Muscle layer of colon (tissue), 2 donors: Measurements from ENCODE around the gene RIBC2.
"Not testable (repeated sequence)": the region's sequence is repeated elsewhere in the genome, so short reads cannot be mapped to it uniquely, and the experiment has no call there.

Experiments
- H3K27ac ChIP-seq: one replicate; pipeline ENCODE4 v1.7.0; 2013; ENCODE audit warnings: low read depth, mild to moderate bottlenecking, low read length, moderate library complexity
- H3K27me3 ChIP-seq, 2 donors: one replicate each; pipeline ENCODE4 v1.7.0; 2013; ENCODE audit warnings: low read length in 2 of 2, mild to moderate bottlenecking in 2 of 2; ENCODE audit not compliant: insufficient read depth in 2 of 2, control insufficient read depth in 1 of 2
- H3K36me3 ChIP-seq: one replicate; pipeline ENCODE4 v1.7.0; 2013; ENCODE audit warnings: mild to moderate bottlenecking, low read length; ENCODE audit not compliant: insufficient read depth
- H3K4me1 ChIP-seq: one replicate; pipeline ENCODE4 v1.7.0; 2013; ENCODE audit warnings: mild to moderate bottlenecking, low read length; ENCODE audit not compliant: insufficient read depth
- H3K4me3 ChIP-seq, 2 donors: one replicate each; pipeline ENCODE4 v1.7.0; 2013; ENCODE audit warnings: low read length in 2 of 2, low read depth in 1 of 2, mild to moderate bottlenecking in 1 of 2, moderate library complexity in 1 of 2
- H3K9ac ChIP-seq: one replicate; pipeline ENCODE4 v1.7.0; 2013; ENCODE audit warnings: low read length
- H3K9me3 ChIP-seq: one replicate; pipeline ENCODE4 v1.7.0; 2013; ENCODE audit warnings: mild to moderate bottlenecking, low read length
- donor health status: abdominal sarcoma.
- donor health status: Adenocarcinoma of cecum.

Gene RIBC2

DNA sequence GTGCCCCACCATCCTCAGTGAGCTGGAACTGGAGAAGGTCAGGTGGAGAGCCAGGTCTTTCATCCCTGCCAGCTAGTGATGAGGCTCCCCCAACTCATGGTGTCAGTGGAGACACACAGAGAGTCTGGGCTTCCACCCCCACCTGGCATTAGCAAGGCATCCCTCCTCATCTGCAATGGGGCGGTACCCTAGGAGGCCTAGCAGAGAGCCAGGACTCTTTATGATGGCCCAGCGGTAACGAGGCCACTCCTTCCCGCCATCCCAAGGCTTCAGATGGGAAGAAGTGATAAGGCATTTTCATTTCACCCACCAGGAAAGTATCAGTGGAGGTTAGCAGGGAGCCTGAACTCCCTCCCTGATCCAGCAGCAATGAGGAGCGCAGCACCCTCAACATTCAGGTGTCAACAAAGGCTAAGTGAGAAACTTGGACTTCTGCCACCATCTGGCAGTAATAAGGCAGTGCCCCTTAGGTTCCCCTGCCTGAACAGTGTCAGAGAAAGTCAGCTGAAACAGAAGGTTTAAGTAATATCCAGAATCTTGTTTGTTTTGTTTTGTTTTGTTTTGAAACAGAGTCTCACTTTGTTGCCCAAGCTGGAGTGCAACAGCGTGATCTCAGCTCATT lies 48.7 kb downstream of the RIBC2 start:
- Histone ChIP-seq H3K27ac (no peak overlapping the region), H3K9ac (no peak overlapping the region), H3K4me3 (no peak overlapping the region), H3K4me1 (peaks cover 9% of the 10 kb centered on the region), H3K9me3 (no peaks in the 10 kb centered on the region), H3K27me3 (no peaks in the 10 kb centered on the region), H3K36me3 (no peaks in the 10 kb centered on the region)

DNA sequence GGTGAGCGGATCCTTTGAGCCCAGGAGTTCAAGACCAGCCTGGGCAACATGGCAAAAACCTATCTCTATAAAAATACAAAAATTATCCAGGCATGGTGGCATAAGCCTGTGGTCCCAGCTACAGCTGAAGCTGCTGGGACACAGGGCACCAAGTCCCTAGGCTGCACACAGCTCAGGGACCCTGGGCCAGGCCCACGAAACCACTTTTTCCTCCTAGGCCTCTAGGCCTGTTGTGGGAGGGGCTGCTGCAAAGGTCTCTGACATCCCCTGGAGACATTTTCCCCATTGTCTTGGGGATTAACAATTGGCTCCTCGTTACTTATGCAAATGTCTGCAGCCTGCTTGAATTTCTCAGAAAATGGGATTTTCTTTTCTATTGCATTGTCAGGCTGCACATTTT lies 50.2 kb downstream of the RIBC2 start:
- H3K9me3 ChIP-seq, H3K27me3 ChIP-seq, H3K4me1 ChIP-seq, H3K9ac ChIP-seq, H3K27ac ChIP-seq, H3K36me3 ChIP-seq, H3K4me3 ChIP-seq: not testable (repeated sequence)

DNA sequence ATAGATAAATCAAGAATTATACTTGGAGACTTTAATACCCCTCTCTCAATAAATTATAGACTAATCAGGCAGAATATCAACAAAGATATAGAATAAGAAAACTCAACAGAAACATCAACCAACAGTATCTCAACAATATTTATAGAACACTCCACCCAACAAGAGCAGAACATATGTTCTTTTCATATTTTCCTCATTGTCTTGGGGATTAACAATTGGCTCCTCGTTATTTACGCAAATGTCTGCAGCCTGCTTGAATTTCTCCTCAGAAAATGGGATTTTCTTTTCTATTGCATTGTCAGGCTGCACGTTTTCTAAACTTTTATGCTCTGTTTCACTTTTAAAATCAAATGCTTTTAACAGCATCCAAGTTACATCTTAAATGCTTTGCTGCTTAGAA lies 52.1 kb downstream of the RIBC2 start:
- no peak overlapping the region for H3K4me3 ChIP-seq
- H3K9ac ChIP-seq: no peak overlapping the region
- H3K9me3 ChIP-seq: no peaks in the 10 kb centered on the region
- no peaks in the 10 kb centered on the region for H3K27me3 ChIP-seq
- no peaks in the 10 kb centered on the region for H3K36me3 ChIP-seq
- peaks cover 2% of the 10 kb centered on the region for H3K4me1 ChIP-seq
- H3K27ac ChIP-seq: no peak overlapping the region

DNA sequence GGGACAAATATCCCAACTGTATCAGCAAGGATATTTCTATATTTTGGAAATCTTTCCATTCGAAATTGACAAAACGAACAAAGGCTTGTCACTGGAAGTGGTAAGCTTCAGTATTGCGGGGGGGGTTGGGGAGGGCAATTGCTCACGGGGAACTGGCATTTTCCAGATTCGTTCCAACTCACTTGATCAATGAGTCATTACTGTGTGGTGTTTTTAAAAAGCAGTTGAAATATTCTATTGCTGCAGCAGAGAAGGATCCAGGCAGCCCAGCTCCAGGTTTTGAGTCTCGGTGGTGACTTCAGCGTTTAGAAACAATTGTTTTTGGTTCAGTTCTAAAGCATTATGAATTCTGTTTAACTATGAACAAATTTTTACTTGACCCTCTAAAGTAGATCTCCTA lies 55.4 kb downstream of the RIBC2 start:
- H3K9ac ChIP-seq: no peak overlapping the region
- H3K4me1 ChIP-seq: no peaks in the 10 kb centered on the region
- no peaks in the 10 kb centered on the region for H3K36me3 ChIP-seq
- no peak overlapping the region for H3K27ac ChIP-seq
- H3K9me3 ChIP-seq: no peaks in the 10 kb centered on the region
- H3K27me3 ChIP-seq: no peaks in the 10 kb centered on the region
- H3K4me3 ChIP-seq: no peak overlapping the region

DNA sequence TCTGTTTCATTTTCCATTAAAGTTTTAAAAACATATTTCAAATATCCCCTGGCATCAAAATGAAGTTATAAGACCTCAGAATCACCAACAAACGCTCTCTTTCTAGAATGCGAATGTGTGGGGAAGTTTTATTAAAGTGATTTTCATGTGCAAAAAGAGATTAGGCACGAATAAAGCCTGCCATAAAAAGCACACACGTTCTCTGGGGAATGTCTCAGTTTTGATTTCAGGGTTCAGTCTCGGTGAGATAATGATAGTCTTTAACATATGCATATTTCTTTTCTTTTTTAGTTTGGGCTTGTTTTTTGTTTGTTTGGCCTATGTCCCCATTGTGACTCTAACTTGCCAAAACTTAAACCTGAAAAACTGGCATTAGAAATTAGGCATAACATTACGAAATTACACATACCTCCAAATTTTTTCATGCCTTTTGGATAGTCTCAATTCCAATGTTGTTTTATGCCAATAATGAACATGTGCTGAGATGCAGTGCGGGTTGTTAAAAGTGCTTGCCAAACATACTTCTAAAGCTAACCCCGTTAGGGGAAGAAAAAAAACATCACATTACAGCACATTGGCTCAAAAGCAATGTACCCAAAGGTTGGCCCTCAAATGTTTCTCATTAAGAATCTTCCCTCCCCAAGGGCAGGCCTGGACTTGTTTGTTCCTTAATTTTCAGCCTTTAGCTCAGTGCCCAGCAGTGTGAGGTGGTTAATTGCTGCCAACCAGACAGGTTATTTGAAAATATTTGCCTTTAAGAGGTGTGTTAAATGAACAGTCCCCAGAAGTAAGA lies 56.0 kb downstream of the RIBC2 start:
- Histone ChIP-seq H3K36me3 (no peaks in the 10 kb centered on the region), H3K4me1 (no peaks in the 10 kb centered on the region), H3K27ac (no peak overlapping the region), H3K9me3 (no peaks in the 10 kb centered on the region), H3K27me3 (no peaks in the 10 kb centered on the region), H3K4me3 (no peak overlapping the region), H3K9ac (no peak overlapping the region)

DNA sequence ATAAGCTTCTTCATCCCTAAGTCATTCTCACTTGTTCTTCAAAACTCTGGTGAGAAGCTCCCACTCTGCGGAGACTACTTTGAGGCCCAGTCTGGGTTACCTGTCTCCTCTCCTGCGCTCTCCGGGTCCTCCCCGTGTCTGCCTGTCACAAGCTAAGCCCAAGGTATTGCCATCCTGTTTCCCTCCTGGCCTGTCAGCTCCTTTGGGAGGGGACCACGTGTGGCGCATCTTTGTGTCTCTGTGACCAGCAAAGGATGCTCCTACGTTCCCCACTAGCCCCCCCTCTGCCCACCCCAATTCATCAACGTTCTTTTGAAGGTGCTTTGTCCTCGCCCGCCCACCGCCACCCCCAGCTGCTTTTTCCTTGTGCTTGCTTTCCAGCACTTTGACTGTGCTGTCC lies 57.4 kb downstream of the RIBC2 start:
- no peak overlapping the region for H3K9ac ChIP-seq
- H3K27ac ChIP-seq: no peak overlapping the region
- H3K4me1 ChIP-seq: no peaks in the 10 kb centered on the region
- no peaks in the 10 kb centered on the region for H3K36me3 ChIP-seq
- H3K9me3 ChIP-seq: no peaks in the 10 kb centered on the region
- no peak overlapping the region for H3K4me3 ChIP-seq
- no peaks in the 10 kb centered on the region for H3K27me3 ChIP-seq

DNA sequence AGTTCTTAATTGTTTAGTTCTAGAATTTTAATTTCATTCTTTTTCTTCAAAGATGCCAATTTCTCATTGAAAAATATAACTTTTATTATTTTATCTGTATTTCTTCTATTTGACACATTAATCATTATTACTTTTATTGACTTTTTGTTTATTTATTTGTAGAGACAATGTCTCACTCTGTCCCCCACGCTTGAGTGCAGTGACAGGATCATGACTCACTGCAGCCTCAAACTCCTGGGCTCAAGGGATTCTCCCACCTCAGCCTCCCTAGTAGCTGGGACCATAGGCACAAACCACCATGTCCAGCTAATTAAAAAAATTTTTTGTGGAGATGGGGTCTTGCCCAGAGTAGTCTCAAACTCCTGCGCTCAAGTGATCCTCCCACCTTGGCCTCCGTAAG lies 58.9 kb downstream of the RIBC2 start:
- H3K4me3 ChIP-seq: no peak overlapping the region
- H3K27ac ChIP-seq: no peak overlapping the region
- no peaks in the 10 kb centered on the region for H3K9me3 ChIP-seq
- no peaks in the 10 kb centered on the region for H3K27me3 ChIP-seq
- H3K9ac ChIP-seq: no peak overlapping the region
- no peaks in the 10 kb centered on the region for H3K36me3 ChIP-seq
- H3K4me1 ChIP-seq: no peaks in the 10 kb centered on the region

DNA sequence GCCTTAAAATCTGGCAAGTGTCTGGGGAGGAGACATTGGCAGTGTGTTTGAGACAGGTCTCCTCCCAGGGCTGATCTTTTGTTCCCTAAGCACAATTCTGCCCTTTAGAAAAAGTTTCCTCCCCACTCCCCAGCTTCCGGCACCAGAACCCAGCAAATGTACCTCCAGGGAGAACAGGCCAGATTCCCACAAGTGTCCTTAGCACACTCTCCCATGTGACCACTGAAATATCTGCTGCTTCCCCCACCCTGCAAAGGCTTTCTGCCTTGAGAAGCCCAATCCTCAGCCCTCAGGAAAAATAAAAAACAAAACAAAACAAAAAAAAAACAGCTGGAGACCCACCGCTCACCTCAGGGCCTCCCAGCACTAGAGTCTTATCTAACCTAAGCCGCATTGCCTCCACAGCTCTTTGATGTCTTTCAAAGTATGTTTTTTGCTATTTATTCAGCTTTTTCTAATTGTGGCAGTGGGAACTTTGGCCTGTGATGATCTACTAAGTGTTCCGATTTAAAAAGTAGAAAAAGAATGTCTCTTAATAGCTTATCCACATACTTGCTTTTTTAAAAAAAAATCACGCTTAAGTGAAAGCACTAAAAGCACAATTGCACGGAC lies 60.2 kb downstream of the RIBC2 start:
- H3K27me3 ChIP-seq: no peaks in the 10 kb centered on the region
- H3K9ac ChIP-seq: no peak overlapping the region
- no peaks in the 10 kb centered on the region for H3K36me3 ChIP-seq
- no peak overlapping the region for H3K4me3 ChIP-seq
- no peaks in the 10 kb centered on the region for H3K4me1 ChIP-seq
- no peak overlapping the region for H3K27ac ChIP-seq
- no peaks in the 10 kb centered on the region for H3K9me3 ChIP-seq

DNA sequence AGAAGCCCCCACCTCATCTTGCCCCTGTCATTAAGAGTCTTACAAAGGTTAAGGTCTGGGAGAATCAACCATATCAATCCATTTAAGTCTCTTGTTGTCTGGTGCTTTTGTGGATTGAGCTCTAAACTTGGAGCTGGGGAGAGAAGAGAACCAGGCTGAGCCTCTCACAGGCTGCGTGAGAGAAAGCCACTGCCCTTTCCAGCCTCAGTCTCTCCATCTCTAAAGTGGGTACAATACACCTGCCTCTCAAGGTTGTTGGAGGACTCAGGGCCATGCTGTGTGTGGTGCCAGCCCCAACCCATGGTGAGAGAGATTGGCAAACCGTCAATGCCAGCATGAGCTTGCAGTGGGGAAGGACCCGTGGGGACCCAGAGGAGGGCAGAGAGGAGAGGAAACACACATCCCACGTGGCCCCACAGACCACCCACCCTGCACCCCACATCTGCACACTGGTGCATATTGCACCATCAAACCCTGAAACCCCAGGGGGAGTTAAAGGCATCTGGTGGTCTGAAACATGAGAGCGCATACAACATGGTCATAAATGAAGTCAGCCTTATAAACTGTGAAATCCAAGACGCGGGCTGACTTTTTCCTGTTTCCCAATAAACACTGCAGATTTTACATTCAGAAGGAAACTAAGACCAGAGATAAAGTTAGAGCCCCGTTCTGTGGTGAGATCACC lies 61.7 kb downstream of the RIBC2 start:
- Histone ChIP-seq H3K9me3 (no peaks in the 10 kb centered on the region), H3K36me3 (no peaks in the 10 kb centered on the region), H3K4me3 (no peak overlapping the region), H3K27ac (no peak overlapping the region), H3K9ac (no peak overlapping the region), H3K27me3 (no peaks in the 10 kb centered on the region), H3K4me1 (no peaks in the 10 kb centered on the region)

DNA sequence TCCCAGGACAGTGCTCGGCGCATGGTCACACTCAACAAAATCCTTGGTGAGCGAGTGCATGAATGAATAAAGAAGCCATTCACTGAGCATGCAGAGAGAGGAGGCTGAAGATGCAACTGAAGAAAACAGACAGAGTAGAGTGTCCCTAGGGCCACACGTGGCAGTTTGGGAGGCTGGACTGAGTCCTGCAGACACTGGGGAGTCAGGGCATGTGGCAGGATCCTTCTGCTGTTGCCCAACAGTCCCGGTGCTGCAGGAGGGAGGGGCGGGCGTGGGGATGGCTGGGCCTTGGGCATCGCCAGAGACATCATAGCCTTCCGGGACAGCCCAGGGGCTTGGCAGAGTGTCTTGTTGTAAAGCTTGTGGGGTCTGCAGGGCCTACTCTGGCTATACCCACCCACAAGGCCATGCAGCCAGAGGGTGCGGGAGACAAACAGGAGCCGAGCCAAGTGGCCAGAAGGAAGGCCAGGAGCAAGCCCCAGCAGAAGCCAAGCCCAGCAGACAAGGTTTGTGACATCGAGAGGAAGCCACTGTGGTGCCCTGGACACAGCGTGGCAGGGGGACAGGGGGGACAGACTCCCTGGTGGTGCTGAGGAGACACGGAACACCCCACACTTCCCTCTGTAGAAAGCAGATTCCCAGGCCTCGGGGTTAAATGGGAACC lies 62.5 kb downstream of the RIBC2 start:
- H3K27ac ChIP-seq: no peak overlapping the region
- H3K27me3 ChIP-seq: no peaks in the 10 kb centered on the region
- H3K9me3 ChIP-seq: no peaks in the 10 kb centered on the region
- H3K4me3 ChIP-seq: no peak overlapping the region
- H3K36me3 ChIP-seq: no peaks in the 10 kb centered on the region
- no peak overlapping the region for H3K9ac ChIP-seq
- no peaks in the 10 kb centered on the region for H3K4me1 ChIP-seq

DNA sequence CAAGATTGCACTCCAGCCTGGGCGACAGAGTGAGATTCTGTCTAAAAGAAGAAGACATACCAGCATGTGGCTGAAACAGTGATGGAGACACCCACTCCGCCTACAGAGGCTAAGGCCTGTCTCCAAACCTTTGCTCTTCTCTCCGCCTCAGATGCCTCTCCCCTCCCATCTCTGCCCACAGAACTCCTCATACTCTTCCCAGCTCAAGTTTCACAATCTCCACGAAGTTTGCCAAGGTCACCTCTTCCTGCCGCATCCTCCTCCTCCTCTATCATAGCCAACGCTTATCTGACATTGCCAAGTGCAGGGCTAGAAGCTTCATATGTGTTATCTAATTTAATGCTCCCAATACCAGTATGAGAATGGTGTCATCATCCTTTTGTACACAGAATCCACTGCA lies 63.3 kb downstream of the RIBC2 start:
- H3K27me3 ChIP-seq: no peaks in the 10 kb centered on the region
- H3K4me3 ChIP-seq: no peak overlapping the region
- no peaks in the 10 kb centered on the region for H3K9me3 ChIP-seq
- no peak overlapping the region for H3K27ac ChIP-seq
- no peak overlapping the region for H3K9ac ChIP-seq
- H3K4me1 ChIP-seq: no peaks in the 10 kb centered on the region
- no peaks in the 10 kb centered on the region for H3K36me3 ChIP-seq
